Caco-2 (cell line): ENCODE measurements around the gene ZBTB21. TPM values are rescaled to one million over a fixed set of nuclear protein-coding genes. Genes with fewer than 3 reads are reported as not detected.
"Not testable (repeated sequence)": the region's sequence is repeated elsewhere in the genome, so short reads cannot be mapped to it uniquely, and the experiment has no call there.

ENCODE experiments used
- BruUV-seq: library from RNA; stranded (reverse); fragments of 400-500 nt; replicated peaks from 2 replicates; lab custom pipeline; 2021; lab: Mats Ljungman, UMichigan
- CTCF ChIA-PET: fragments of 300-600 bp; sonication (Branson Sonifier 250); formaldehyde crosslinking; loops from one replicate; lab custom pipeline; 2022; ENCODE audit warnings: antibody characterized with exemption; lab: Charles Lee
- POLR2A ChIA-PET: fragments of 300-600 bp; sonication (Branson Sonifier 250); formaldehyde crosslinking; loops from one replicate; lab custom pipeline; 2022; ENCODE audit warnings: antibody characterized with exemption; lab: Charles Lee
- DNase-seq, 2 experiments: peaks; one replicate each; pipeline versions ENCODE4 v3.0.0 to v3.0.0-alpha.2; 2020 to 2022
- H3K27me3 ChIP-seq: replicated peaks from 2 replicates; pipeline ENCODE4 v1.6.0; 2011; ENCODE audit warnings: low read length; ENCODE audit not compliant: control insufficient read depth, insufficient read depth
- H3K36me3 ChIP-seq: 2 replicates; pipeline ENCODE4 v1.5.1; 2011; ENCODE audit warnings: low read length; ENCODE audit not compliant: control insufficient read depth, insufficient read depth
- H3K4me1 ChIP-seq: fragments of 250-450 bp; sonication (Bioruptor Pico); 2 replicates; pipeline ENCODE4 v1.5.1; 2020; ENCODE audit warnings: mild to moderate bottlenecking
- H3K4me3 ChIP-seq: 2 replicates; pipeline ENCODE4 v1.5.1; 2011; ENCODE audit warnings: low read depth, mild to moderate bottlenecking, control low read depth, low read length
- H3K9me3 ChIP-seq: fragments of 250-450 bp; sonication (Bioruptor Pico); 2 replicates; pipeline ENCODE4 v1.5.1; 2020; ENCODE audit warnings: mild to moderate bottlenecking, moderate library complexity
- H3K27ac Mint-ChIP-seq: one replicate; pipeline ENCODE4 v1.8.0; 2022; ENCODE audit warnings: mixed read lengths; ENCODE audit not compliant: unreplicated experiment
- H3K27me3 Mint-ChIP-seq: one replicate; pipeline ENCODE4 v1.8.0; 2022; ENCODE audit warnings: mixed read lengths; ENCODE audit not compliant: insufficient read depth, unreplicated experiment
- H3K36me3 Mint-ChIP-seq: one replicate; pipeline ENCODE4 v1.8.0; 2022; ENCODE audit warnings: mild to moderate bottlenecking, mixed read lengths; ENCODE audit not compliant: insufficient read depth, unreplicated experiment
- H3K4me1 Mint-ChIP-seq: one replicate; pipeline ENCODE4 v1.8.0; 2022; ENCODE audit warnings: low read depth, mixed read lengths; ENCODE audit not compliant: unreplicated experiment
- H3K4me3 Mint-ChIP-seq: one replicate; pipeline ENCODE4 v1.8.0; 2022; ENCODE audit warnings: mild to moderate bottlenecking, moderate library complexity, mixed read lengths; ENCODE audit not compliant: unreplicated experiment
- H3K9me3 Mint-ChIP-seq: one replicate; pipeline ENCODE4 v1.8.0; 2022; ENCODE audit warnings: mixed read lengths; ENCODE audit not compliant: unreplicated experiment
- CTCF ChIP-seq, 2 experiments: fragments of 200-600 bp in 1 of 2; IDR thresholded peaks; 1 replicate in 1 of 2; 2 replicates in 1 of 2; pipeline versions ENCODE4 v1.5.1 to v1.8.0; 2011 to 2022; ENCODE audit warnings: antibody characterized with exemption in 1 of 2, control low read depth in 1 of 2, inconsistent platforms in 1 of 2, low read depth in 1 of 2, low read length in 1 of 2, mild to moderate bottlenecking in 1 of 2, moderate library complexity in 1 of 2; ENCODE audit not compliant: insufficient read depth in 1 of 2, severe bottlenecking in 1 of 2, unreplicated experiment in 1 of 2
- intact Hi-C: fragments of 100-400 bp; cut with micrococcal nuclease; formaldehyde crosslinking; loops from one replicate; pipeline ENCODE4 v1.10.0; 2022; ENCODE audit not compliant: unreplicated experiment
- total RNA-seq: library from RNA; stranded (reverse); gene quantifications from 2 replicates; pipeline ENCODE4 v1.2.3, GENCODE V29; 2022

Gene ZBTB21
- total RNA-seq, 1 experiment from 2014 or later, result 21.4 TPM

DNA sequence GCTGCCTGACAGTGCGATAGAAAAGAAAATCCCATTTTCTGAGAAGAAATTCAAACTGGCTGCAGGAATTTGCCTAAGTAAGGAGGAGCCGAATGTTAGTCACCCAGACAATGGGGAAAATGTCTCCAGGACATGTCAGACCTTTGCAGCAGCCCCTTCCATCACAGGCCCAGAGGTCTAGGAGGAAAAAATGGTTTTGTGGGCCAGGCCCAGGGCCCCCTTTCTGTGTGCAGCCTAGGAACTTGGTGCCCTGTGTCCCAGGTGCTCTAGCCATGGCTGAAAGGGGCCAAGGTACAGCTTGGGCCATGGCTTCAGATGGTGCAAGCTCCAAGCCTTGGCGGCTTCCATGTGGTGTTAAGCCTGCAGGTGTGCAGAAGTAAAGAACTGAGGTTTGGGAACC, 14.6 kb downstream of the ZBTB21 start:
- ChIA-PET CTCF (no interaction called here), POLR2A (no interaction called here)
- H3K4me3 ChIP-seq, result no peak overlapping the region
- intact Hi-C loops, result no loop called here
- Mint-ChIP-seq H3K4me3 (no peak overlapping the region), H3K27me3 (no peaks in the 10 kb centered on the region), H3K27ac (no peak overlapping the region), H3K4me1 (no peaks in the 10 kb centered on the region), H3K9me3 (peaks cover 26% of the 10 kb centered on the region), H3K36me3 (peaks cover 82% of the 10 kb centered on the region)
- no peaks in the 10 kb centered on the region for H3K27me3 ChIP-seq
- no peak for TF ChIP-seq CTCF (IDR thresholded peaks at IDR 0.05; ENCODE audit: insufficient read depth in 1 of 2, low read depth in 1 of 2, low read length in 1 of 2, severe bottlenecking in 1 of 2, unreplicated experiment in 1 of 2)
- H3K4me1 ChIP-seq, result no peaks in the 10 kb centered on the region
- DNase-seq, result no peak
- 0 out of 2 replicates have a peak, but pooled peaks cover 1% of the 10 kb centered on the region for H3K36me3 ChIP-seq
- no TSS peak for BruUV-seq
- H3K9me3 ChIP-seq, result peaks cover 13% of the 10 kb centered on the region; the same call in 1 of the 2 replicates

DNA sequence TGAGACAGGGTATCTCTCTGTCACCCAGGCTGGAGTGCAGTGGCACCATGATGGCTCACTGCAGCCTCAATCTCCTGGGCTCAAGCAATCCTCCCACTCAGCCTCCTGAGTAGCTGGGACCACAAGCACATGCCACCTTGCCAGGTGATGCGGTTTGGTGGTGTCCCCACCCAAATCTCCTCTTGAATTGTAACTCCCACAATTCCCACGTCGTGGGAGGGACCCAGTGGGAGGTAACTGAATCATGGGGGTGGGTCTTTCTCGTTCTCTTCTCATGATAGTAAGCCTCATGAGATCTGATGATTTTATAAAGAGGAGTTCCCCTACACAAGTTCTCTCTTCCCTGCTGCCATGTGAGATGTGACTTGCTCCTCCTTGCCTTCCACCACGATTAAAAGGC, 15.5 kb downstream of the ZBTB21 start:
- H3K36me3 ChIP-seq, H3K27me3 Mint-ChIP-seq, H3K27ac Mint-ChIP-seq, H3K4me3 Mint-ChIP-seq, DNase-seq, intact Hi-C loops, H3K4me1 Mint-ChIP-seq, H3K4me3 ChIP-seq, H3K27me3 ChIP-seq, POLR2A ChIA-PET, CTCF ChIA-PET, H3K4me1 ChIP-seq, BruUV-seq: not testable (repeated sequence)
- Mint-ChIP-seq H3K36me3 (peaks cover 77% of the 10 kb centered on the region), H3K9me3 (peaks cover 26% of the 10 kb centered on the region)
- H3K9me3 ChIP-seq, result peaks cover 13% of the 10 kb centered on the region; the same call in 1 of the 2 replicates

DNA sequence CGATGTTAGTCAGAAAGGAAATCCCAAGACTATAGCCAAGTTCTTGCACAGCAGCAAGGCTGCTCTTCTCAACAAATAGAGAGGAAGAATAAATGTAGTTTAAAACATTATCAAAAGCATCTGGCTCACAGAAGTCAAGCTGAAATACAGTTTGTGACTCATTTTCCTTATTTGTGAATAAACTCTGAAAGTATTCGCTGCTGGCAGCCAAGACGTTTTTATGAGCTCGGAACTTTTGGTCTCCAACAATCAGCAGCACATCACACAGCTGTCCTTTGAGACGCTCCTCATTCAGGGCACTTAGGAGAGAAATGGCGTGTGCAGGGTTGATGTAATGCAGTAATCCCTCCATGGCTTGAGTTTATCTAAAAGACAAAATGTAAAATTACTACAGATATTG, 16.4 kb downstream of the ZBTB21 start:
- CTCF ChIA-PET, result no interaction called here
- no TSS peak for BruUV-seq

More for the DNA sequence above, 16.4 kb downstream of the ZBTB21 start:
- POLR2A ChIA-PET, result no interaction called here
- 0 out of 2 replicates have a peak, but pooled peaks cover 1% of the 10 kb centered on the region for H3K36me3 ChIP-seq
- Mint-ChIP-seq H3K27me3 (no peaks in the 10 kb centered on the region), H3K36me3 (peaks cover 68% of the 10 kb centered on the region), H3K4me1 (no peaks in the 10 kb centered on the region), H3K9me3 (peaks cover 18% of the 10 kb centered on the region), H3K4me3 (no peak overlapping the region), H3K27ac (no peak overlapping the region)
- H3K9me3 ChIP-seq, result peaks cover 13% of the 10 kb centered on the region; the same call in 1 of the 2 replicates
- DNase-seq, result no peak
- H3K4me3 ChIP-seq, result no peak overlapping the region
- intact Hi-C loops, result no loop called here
- no peaks in the 10 kb centered on the region for H3K27me3 ChIP-seq
- TF ChIP-seq CTCF (IDR thresholded peaks at IDR 0.05; ENCODE audit: insufficient read depth in 1 of 2, low read depth in 1 of 2, low read length in 1 of 2, severe bottlenecking in 1 of 2, unreplicated experiment in 1 of 2), result no peak
- no peaks in the 10 kb centered on the region for H3K4me1 ChIP-seq
